GM18508 (cell line): ENCODE measurements around the gene MRPL22.
"Not testable (repeated sequence)": the region's sequence is repeated elsewhere in the genome, so short reads cannot be mapped to it uniquely, and the experiment has no call there.

Experiments used
- ATAC-seq: cut with Tn5 transposase; IDR thresholded peaks from one replicate; pipeline ENCODE4 v1.9.1; 2021; ENCODE audit warnings: moderate number of reproducible peaks; ENCODE audit not compliant: insufficient read depth, unreplicated experiment

MRPL22 gene

GRCh38 chr5:154940772-154941620 lies at the start of gene MRPL22:
Gene MRPL22 (plus strand): TSS chr5:154941073. CDS start chr5:154941111, 38 bp downstream.
- peak; percentile 41 for ATAC-seq

- ATAC-seq: no peak
These were observed 48.5 kb upstream of the MRPL22 start for GRCh38 chr5:154892369-154892771.

GRCh38 chr5:154893381-154893780 lies 47.5 kb upstream of the MRPL22 start:
- no peak for ATAC-seq

- ATAC-seq: no peak
These were observed 45.0 kb upstream of the MRPL22 start for GRCh38 chr5:154895606-154896561.

GRCh38 chr5:154896562-154897165 lies 44.2 kb upstream of the MRPL22 start:
- no peak for ATAC-seq

- ATAC-seq: no peak
These were observed 42.7 kb upstream of the MRPL22 start for GRCh38 chr5:154898210-154898609.

- ATAC-seq: no peak
These were observed 41.6 kb upstream of the MRPL22 start for GRCh38 chr5:154899151-154899816.

GRCh38 chr5:154900066-154900465 lies 40.8 kb upstream of the MRPL22 start:
- ATAC-seq: no peak

GRCh38 chr5:154901276-154901675 lies 39.6 kb upstream of the MRPL22 start:
- ATAC-seq: no peak

- ATAC-seq: no peak
These were observed 39.0 kb upstream of the MRPL22 start for GRCh38 chr5:154901913-154902312.

- not testable (repeated sequence) for ATAC-seq
These were observed 35.3 kb upstream of the MRPL22 start for GRCh38 chr5:154905601-154906000.

GRCh38 chr5:154916874-154917273 lies 24.0 kb upstream of the MRPL22 start:
- ATAC-seq: no peak

- ATAC-seq: no peak
These were observed 23.1 kb upstream of the MRPL22 start for GRCh38 chr5:154917757-154918156.

- ATAC-seq: no peak
These were observed 17.1 kb upstream of the MRPL22 start for GRCh38 chr5:154923441-154924430.

- ATAC-seq: no peak
These were observed 7.3 kb upstream of the MRPL22 start for GRCh38 chr5:154933537-154933936.

GRCh38 chr5:154934881-154935280 lies 6.0 kb upstream of the MRPL22 start:
- ATAC-seq: no peak

GRCh38 chr5:154937186-154937717 lies 3.6 kb upstream of the MRPL22 start:
- ATAC-seq: no peak

GRCh38 chr5:154937718-154938466 lies 3.0 kb upstream of the MRPL22 start, which contains the start of gene GEMIN5:
Gene GEMIN5 (minus strand): TSS chr5:154938211. CDS start chr5:154938133, 78 bp downstream.
- peak; percentile 59 for ATAC-seq
